GM12878 (cell line): Measurements from ENCODE around the gene FSTL4. TPM values are rescaled to one million over a fixed set of nuclear protein-coding genes. Genes with fewer than 3 reads are reported as not detected.

Source experiments
- ATAC-seq: fragments of 200-7000 bp; cut with Tn5 transposase; 3 replicates; pipeline ENCODE4 v1.9.1; 2020; ENCODE audit warnings: mild to moderate bottlenecking, moderate library complexity
- BruUV-seq: library from RNA; stranded (reverse); fragments of 400-500 nt; replicated peaks from 2 replicates; lab custom pipeline; 2021; lab: Mats Ljungman, UMichigan
- CTCF ChIA-PET: fragments of 300-600 bp; sonication (Branson Sonifier 250); formaldehyde crosslinking; extraction: SDS; loops from one replicate; lab custom pipeline; 2021; ENCODE audit warnings: inconsistent platforms; lab: Yijun Ruan, JAX
- POLR2A ChIA-PET: fragments of 350-600 bp; formaldehyde crosslinking; extraction: SDS; loops from one replicate; lab custom pipeline; 2021; ENCODE audit warnings: inconsistent platforms; lab: Charles Lee
- RAD21 ChIA-PET: fragments of 300-600 bp; sonication (Branson Sonifier 250); formaldehyde crosslinking; loops from one replicate; lab custom pipeline; 2023; ENCODE audit warnings: antibody characterized with exemption; ENCODE audit not compliant: unreplicated experiment; lab: Charles Lee
- SMC1A ChIA-PET: fragments of 300-600 bp; sonication (Branson Sonifier 250); formaldehyde crosslinking; loops from one replicate; lab custom pipeline; 2023; ENCODE audit not compliant: unreplicated experiment, uncharacterized antibody; lab: Charles Lee
- DNase-seq: peaks from one replicate; pipeline ENCODE4 v3.0.0-alpha.2; 2011; ENCODE audit warnings: low read depth, low spot score
- FAIRE-seq: peaks from 3 replicates; lab custom pipeline; 2011; peaks lifted over from hg19 to GRCh38; lab: Jason Lieb, UNC
- H2AFZ ChIP-seq: 2 replicates; pipeline ENCODE4 v1.6.0; 2011; ENCODE audit warnings: low read depth, low read length, control low read depth; ENCODE audit not compliant: control insufficient read depth
- H3K27ac ChIP-seq: 2 replicates; pipeline ENCODE4 v1.5.1; 2011; ENCODE audit warnings: control low read depth; ENCODE audit not compliant: control insufficient read depth, insufficient read depth
- H3K27me3 ChIP-seq, 2 experiments: replicated peaks in 1 of 2; 2 replicates each; pipeline versions ENCODE4 v1.6.0 to v1.6.1; 2011; ENCODE audit warnings: low read length in 1 of 2; ENCODE audit not compliant: control insufficient read depth in 2 of 2, insufficient read depth in 2 of 2
- H3K36me3 ChIP-seq, 2 experiments: 2 replicates each; pipeline ENCODE4 v1.5.1; 2011; ENCODE audit warnings: low read length in 1 of 2; ENCODE audit not compliant: control insufficient read depth in 2 of 2, insufficient read depth in 2 of 2
- H3K4me1 ChIP-seq: 2 replicates; pipeline ENCODE4 v1.6.1; 2011; ENCODE audit warnings: mild to moderate bottlenecking, low read length, moderate library complexity, mixed read lengths; ENCODE audit not compliant: control insufficient read depth, insufficient read depth
- H3K4me2 ChIP-seq: 2 replicates; pipeline ENCODE4 v1.6.0; 2011; ENCODE audit warnings: control low read depth; ENCODE audit not compliant: control insufficient read depth, insufficient read depth
- H3K4me3 ChIP-seq: fragments of 200-600 bp; sonication (generic); 2 replicates; pipeline ENCODE4 v1.5.1; 2016
- H3K79me2 ChIP-seq: 2 replicates; pipeline ENCODE4 v1.6.0; 2011; ENCODE audit warnings: low read length; ENCODE audit not compliant: control insufficient read depth, insufficient read depth
- H3K9ac ChIP-seq: 2 replicates; pipeline ENCODE4 v1.8.0; 2011; ENCODE audit warnings: low read length, control low read depth, mixed read lengths; ENCODE audit not compliant: control insufficient read depth, insufficient read depth
- H3K9me3 ChIP-seq: replicated peaks from 3 replicates; pipeline ENCODE4 v1.5.1; 2011; ENCODE audit warnings: mild to moderate bottlenecking, low read length; ENCODE audit not compliant: control insufficient read depth, insufficient read depth
- H4K20me1 ChIP-seq: 2 replicates; pipeline ENCODE4 v1.6.0; 2011; ENCODE audit not compliant: control insufficient read depth, insufficient read depth
- BACH1 ChIP-seq: fragments of 450-650 bp; IDR thresholded peaks from 2 replicates; pipeline ENCODE4 v1.6.1; 2017; ENCODE audit warnings: mild to moderate bottlenecking, borderline replicate concordance
- CHD1 ChIP-seq: IDR thresholded peaks from 2 replicates; pipeline ENCODE4 v1.6.1; 2012; ENCODE audit warnings: low read depth, low read length, improper control_type of control experiment
- EED ChIP-seq: sonication (generic); IDR thresholded peaks from 2 replicates; pipeline ENCODE4 v1.6.1; 2016; ENCODE audit warnings: antibody characterized with exemption, low read depth
- ESRRA ChIP-seq: IDR thresholded peaks from 2 replicates; pipeline ENCODE4 v1.6.1; 2012; ENCODE audit warnings: mild to moderate bottlenecking, low read length, improper control_type of control experiment
- LARP7 ChIP-seq: fragments of 450-650 bp; IDR thresholded peaks from 2 replicates; pipeline ENCODE4 v1.6.1; 2017; ENCODE audit warnings: mild to moderate bottlenecking
- NFXL1 ChIP-seq: fragments of 450-650 bp; IDR thresholded peaks from 2 replicates; pipeline ENCODE4 v1.6.1; 2017; ENCODE audit warnings: antibody characterized with exemption, mild to moderate bottlenecking, borderline replicate concordance
- NRF1 ChIP-seq: conservative IDR thresholded peaks from 2 replicates; pipeline ENCODE4 v1.6.1; 2011; ENCODE audit warnings: mild to moderate bottlenecking, low read depth, low read length, improper control_type of control experiment
- PAX5 ChIP-seq: IDR thresholded peaks from 2 replicates; pipeline ENCODE4 v1.6.1; 2011; ENCODE audit warnings: low read depth, low read length, borderline replicate concordance
- PML ChIP-seq: IDR thresholded peaks from 2 replicates; pipeline ENCODE4 v1.6.1; 2012; ENCODE audit warnings: low read length, inconsistent platforms
- RB1 ChIP-seq: fragments of 450-650 bp; formaldehyde crosslinking; IDR thresholded peaks from 2 replicates; pipeline ENCODE4 v1.6.1; 2017; ENCODE audit warnings: mild to moderate bottlenecking, borderline replicate concordance
- SMARCA5 ChIP-seq: fragments of 450-650 bp; IDR thresholded peaks from 2 replicates; pipeline ENCODE4 v1.6.1; 2017; ENCODE audit warnings: mild to moderate bottlenecking
- SMC3 ChIP-seq: IDR thresholded peaks from 2 replicates; pipeline ENCODE4 v1.6.1; 2011; ENCODE audit warnings: low read length, improper control_type of control experiment, borderline replicate concordance
- TCF7 ChIP-seq: IDR thresholded peaks from 2 replicates; pipeline ENCODE4 v1.6.1; 2014; ENCODE audit warnings: antibody characterized with exemption, borderline replicate concordance
- WGBS: methylation state at CpG from one replicate; pipeline ENCODE4 v1.1.6; 2016; ENCODE audit warnings: low lambda C conversion rate; ENCODE audit not compliant: insufficient replicate concordance, insufficient coverage; ENCODE audit errors: missing lambda C conversion rate; 5-methylcytosine and 5-hydroxymethylcytosine counted together
- in situ Hi-C: fragments of 300-500 bp; cut with MboI; formaldehyde crosslinking; loops from 9 replicates; pipeline ENCODE4 v1.14.3; 2018; ENCODE audit warnings: mixed read lengths
- intact Hi-C: fragments of 100-400 bp; cut with micrococcal nuclease; formaldehyde crosslinking; loops from one replicate; pipeline ENCODE4 v1.14.2; 2022; ENCODE audit not compliant: unreplicated experiment
- polyA plus RNA-seq, 11 experiments: library from polyadenylated mRNA; depleted of rRNA in 4 of 11; unstranded in 6 of 11; stranded (reverse) in 5 of 11; fragments of >200 nt; fragmentation: Nextera tagmentation in 4 of 11; fragmentation: Illumina TruSeq in 1 of 11; extraction: Ambion mirVana in 4 of 11; extraction: Trizol in 1 of 11; gene quantifications; 1 replicate in 1 of 11; 2 replicates in 10 of 11; pipeline versions ENCODE4 v1.2.1 to v1.2.3, GENCODE V29; 2011 to 2016; ENCODE audit warnings: inconsistent platforms in 2 of 11, missing spikeins in 2 of 11, low read depth in 1 of 11
- total RNA-seq, 4 experiments: library from RNA; depleted of rRNA in 3 of 4; stranded (reverse); fragments of >200 nt in 3 of 4; fragmentation: Illumina TruSeq in 1 of 4; extraction: Trizol in 1 of 4; gene quantifications; 2 replicates each; pipeline versions ENCODE4 v1.2.1 to v1.2.3, GENCODE V29; 2013 to 2021
- TF ChIP-seq, protein P1 (sequence below): fragments of 150-350 bp; IDR thresholded peaks from 2 replicates; pipeline ENCODE4 v1.6.1; 2014; ENCODE audit warnings: mild to moderate bottlenecking, low read depth, low read length
- TF ChIP-seq, protein P2 (sequence below): IDR thresholded peaks from 2 replicates; pipeline ENCODE4 v1.6.1; 2011; ENCODE audit warnings: mild to moderate bottlenecking, low read depth, low read length, moderate library complexity; ENCODE audit not compliant: insufficient replicate concordance

The FSTL4 gene
- total and polyA plus RNA-seq, 10 of the 15 experiments (the other 5 are each of a cell fraction or from before 2014, with no cell fraction given) = 0.01 to 0.79 (median 0.21) TPM; not detected in 6

DNA sequence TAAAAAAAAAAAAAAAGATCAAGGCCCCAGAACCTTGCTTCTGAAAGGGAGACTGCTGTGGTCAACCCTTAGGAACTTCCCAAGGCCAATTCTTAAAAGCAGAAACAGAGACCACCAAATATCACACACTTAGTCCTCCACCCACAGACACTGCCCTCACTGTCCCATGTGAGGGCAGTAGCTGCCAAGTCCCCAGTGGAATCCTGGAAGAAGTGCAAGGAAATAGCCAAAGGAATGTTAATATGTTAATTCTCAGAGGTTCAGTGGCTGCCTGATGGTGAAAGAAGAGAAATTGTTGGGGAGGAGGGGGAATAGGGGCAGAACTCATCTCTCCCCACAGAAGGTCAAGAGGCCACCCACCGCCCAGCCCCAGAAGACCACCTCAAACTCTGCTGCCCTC, 23.1 kb downstream of the FSTL4 start:
- intact Hi-C loops = no loop called here
- Histone ChIP-seq H3K27me3 (no peaks in the 10 kb centered on the region), H3K9me3 (no peaks in the 10 kb centered on the region), H4K20me1 (no peaks in the 10 kb centered on the region), H2AFZ (no peak overlapping the region), H3K4me1 (no peaks in the 10 kb centered on the region), H3K36me3 (no peaks in the 10 kb centered on the region), H3K9ac (no peak overlapping the region), H3K4me2 (no peak overlapping the region), H3K27ac (no peak overlapping the region), H3K79me2 (no peaks in the 10 kb centered on the region), H3K4me3 (no peak overlapping the region)
- FAIRE-seq (no peak), DNase-seq (no peak), ATAC-seq (no peak)
- in situ Hi-C loops = no loop called here
- WGBS = 0% methylated on average over 1 of the region's 1 CpG
- CTCF ChIA-PET = no interaction called here
- POLR2A ChIA-PET = no interaction called here
- TF ChIP-seq TCF7 = no peak
- no peak for TF ChIP-seq RB1
- TF ChIP-seq NFXL1 = no peak
- RAD21 ChIA-PET = no interaction called here
- SMC1A ChIA-PET = no interaction called here
- no TSS peak for BruUV-seq

DNA sequence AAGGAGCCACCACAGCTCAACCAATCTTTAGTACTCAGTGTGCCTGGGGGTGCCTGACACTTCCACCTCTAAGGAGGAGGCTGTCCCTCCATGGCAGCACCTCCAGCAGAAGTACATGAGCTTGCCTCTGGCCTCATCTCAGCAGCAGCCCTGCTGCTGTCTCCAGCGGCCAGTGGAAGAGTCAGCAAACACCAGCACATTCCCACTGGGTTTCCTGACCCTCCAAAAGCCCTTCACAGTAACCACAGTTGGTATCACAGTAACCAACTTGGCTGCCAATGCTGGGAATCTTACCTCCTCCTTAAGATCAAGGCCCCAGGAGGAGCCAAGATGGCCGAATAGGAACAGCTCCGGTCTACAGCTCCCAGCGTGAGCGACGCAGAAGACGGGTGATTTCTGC, 29.4 kb downstream of the FSTL4 start:
- Histone ChIP-seq H3K27me3 (no peaks in the 10 kb centered on the region; a peak in 3 of 4 replicates), H3K4me1 (no peaks in the 10 kb centered on the region), H3K9me3 (no peaks in the 10 kb centered on the region; the same call in 2 of the 3 replicates), H3K9ac (no peak overlapping the region), H3K27ac (no peak overlapping the region), H3K4me3 (no peak overlapping the region), H3K4me2 (no peak overlapping the region), H4K20me1 (no peaks in the 10 kb centered on the region), H2AFZ (no peak overlapping the region), H3K79me2 (no peaks in the 10 kb centered on the region), H3K36me3 (no peaks in the 10 kb centered on the region)
- DNase-seq = no peak
- no TSS peak for BruUV-seq
- ChIA-PET RAD21 (no interaction called here), POLR2A (no interaction called here), SMC1A (no interaction called here), CTCF (no interaction called here)
- no peak for ATAC-seq
- intact Hi-C loops = no loop called here
- in situ Hi-C loops = no loop called here
- no peak for TF ChIP-seq PML
- TF ChIP-seq SMC3 = no peak
- no peak for TF ChIP-seq PAX5
- TF ChIP-seq, protein P1, sequence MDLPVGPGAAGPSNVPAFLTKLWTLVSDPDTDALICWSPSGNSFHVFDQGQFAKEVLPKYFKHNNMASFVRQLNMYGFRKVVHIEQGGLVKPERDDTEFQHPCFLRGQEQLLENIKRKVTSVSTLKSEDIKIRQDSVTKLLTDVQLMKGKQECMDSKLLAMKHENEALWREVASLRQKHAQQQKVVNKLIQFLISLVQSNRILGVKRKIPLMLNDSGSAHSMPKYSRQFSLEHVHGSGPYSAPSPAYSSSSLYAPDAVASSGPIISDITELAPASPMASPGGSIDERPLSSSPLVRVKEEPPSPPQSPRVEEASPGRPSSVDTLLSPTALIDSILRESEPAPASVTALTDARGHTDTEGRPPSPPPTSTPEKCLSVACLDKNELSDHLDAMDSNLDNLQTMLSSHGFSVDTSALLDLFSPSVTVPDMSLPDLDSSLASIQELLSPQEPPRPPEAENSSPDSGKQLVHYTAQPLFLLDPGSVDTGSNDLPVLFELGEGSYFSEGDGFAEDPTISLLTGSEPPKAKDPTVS = no peak
- no peak for TF ChIP-seq LARP7
- TF ChIP-seq NRF1 = no peak
- no peak for TF ChIP-seq ESRRA
- no peak for TF ChIP-seq SMARCA5
- TF ChIP-seq EED = no peak
- no peak for TF ChIP-seq BACH1
- no peak for TF ChIP-seq CHD1
- TF ChIP-seq, protein P2, sequence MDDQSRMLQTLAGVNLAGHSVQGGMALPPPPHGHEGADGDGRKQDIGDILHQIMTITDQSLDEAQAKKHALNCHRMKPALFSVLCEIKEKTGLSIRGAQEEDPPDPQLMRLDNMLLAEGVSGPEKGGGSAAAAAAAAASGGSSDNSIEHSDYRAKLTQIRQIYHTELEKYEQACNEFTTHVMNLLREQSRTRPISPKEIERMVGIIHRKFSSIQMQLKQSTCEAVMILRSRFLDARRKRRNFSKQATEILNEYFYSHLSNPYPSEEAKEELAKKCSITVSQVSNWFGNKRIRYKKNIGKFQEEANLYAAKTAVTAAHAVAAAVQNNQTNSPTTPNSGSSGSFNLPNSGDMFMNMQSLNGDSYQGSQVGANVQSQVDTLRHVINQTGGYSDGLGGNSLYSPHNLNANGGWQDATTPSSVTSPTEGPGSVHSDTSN = no peak
- FAIRE-seq = no peak
- 50% methylated on average over 3 of the region's 7 CpGs for WGBS
